DLD1 (cell line): ENCODE results near the gene NRM.
"Not testable (repeated sequence)": the region's sequence is repeated elsewhere in the genome, so short reads cannot be mapped to it uniquely, and the experiment has no call there.

Source experiments
- in situ Hi-C: cut with HindIII; loops from 2 replicates; pipeline ENCODE4 v1.10.0; 2017; ENCODE audit warnings: low sequenced_read_pairs

NRM gene

GRCh38 chr6:30672445-30673253, 18.1 kb downstream of the NRM start, which contains the start of gene DHX16:
Gene DHX16, minus strand, starts transcription at chr6:30673006. Its CDS starts 165 bp downstream, at chr6:30672841.
- in situ Hi-C loops: no loop called here

- in situ Hi-C loops: no loop called here
Measured at GRCh38 chr6:30670760-30671527, 19.8 kb downstream of the NRM start.

- in situ Hi-C loops: not testable (repeated sequence)
Measured at GRCh38 chr6:30666300-30666699, 24.5 kb downstream of the NRM start.

- in situ Hi-C loops: no loop called here
Measured at GRCh38 chr6:30664994-30665767, 25.6 kb downstream of the NRM start.

GRCh38 chr6:30657922-30658321, 32.9 kb downstream of the NRM start:
- in situ Hi-C loops: not testable (repeated sequence)

GRCh38 chr6:30657454-30657853, 33.3 kb downstream of the NRM start:
- in situ Hi-C loops: no loop called here

GRCh38 chr6:30656513-30656912, 34.3 kb downstream of the NRM start:
- in situ Hi-C loops: no loop called here

- in situ Hi-C loops: no loop called here
Measured at GRCh38 chr6:30655743-30656094, 35.1 kb downstream of the NRM start.

GRCh38 chr6:30654798-30655742, 35.7 kb downstream of the NRM start:
- in situ Hi-C loops: no loop called here

GRCh38 chr6:30651143-30651542, 39.6 kb downstream of the NRM start:
- in situ Hi-C loops: no loop called here

GRCh38 chr6:30647242-30648116, 43.3 kb downstream of the NRM start:
- in situ Hi-C loops: no loop called here

GRCh38 chr6:30646450-30647241, 44.1 kb downstream of the NRM start, which contains the start of gene C6orf136:
Gene C6orf136, plus strand, starts transcription at chr6:30647133. Its CDS starts 99 bp downstream, at chr6:30647232.
- in situ Hi-C loops: no loop called here

GRCh38 chr6:30645989-30646388, 44.8 kb downstream of the NRM start:
- in situ Hi-C loops: no loop called here

GRCh38 chr6:30644769-30645168, 46.0 kb downstream of the NRM start:
- in situ Hi-C loops: no loop called here

GRCh38 chr6:30643656-30644055, 47.1 kb downstream of the NRM start:
- in situ Hi-C loops: no loop called here

GRCh38 chr6:30641048-30641447, 49.7 kb downstream of the NRM start:
- in situ Hi-C loops: no loop called here

- in situ Hi-C loops: no loop called here
Measured at GRCh38 chr6:30640481-30640880, 50.3 kb downstream of the NRM start.
